Measurements from ENCODE around the gene ATP8A2. TPM values are rescaled to one million over a fixed set of nuclear protein-coding genes. Genes with fewer than 3 reads are reported as not detected.

ATP8A2 gene
- total and polyA plus RNA-seq, 2 of the 8 experiments (the other 6 are each of a cell fraction or from before 2014, with no cell fraction given), result 2.4 to 8.3 TPM

GRCh38 chr13:25380741-25381324 lies 9.1 kb downstream of the ATP8A2 start (continued):
- TF ChIP-seq E2F6 (IDR thresholded peaks at IDR 0.05), result no peak
- no peak for TF ChIP-seq CBX5 (IDR thresholded peaks at IDR 0.05; ENCODE audit: low read depth, low read length)
- TF ChIP-seq TCF12 (IDR thresholded peaks at IDR 0.05; ENCODE audit: low read depth, low read length), result no peak

Measured in H1 (cell line).